Measurements from ENCODE around the gene CGREF1.

DNA sequence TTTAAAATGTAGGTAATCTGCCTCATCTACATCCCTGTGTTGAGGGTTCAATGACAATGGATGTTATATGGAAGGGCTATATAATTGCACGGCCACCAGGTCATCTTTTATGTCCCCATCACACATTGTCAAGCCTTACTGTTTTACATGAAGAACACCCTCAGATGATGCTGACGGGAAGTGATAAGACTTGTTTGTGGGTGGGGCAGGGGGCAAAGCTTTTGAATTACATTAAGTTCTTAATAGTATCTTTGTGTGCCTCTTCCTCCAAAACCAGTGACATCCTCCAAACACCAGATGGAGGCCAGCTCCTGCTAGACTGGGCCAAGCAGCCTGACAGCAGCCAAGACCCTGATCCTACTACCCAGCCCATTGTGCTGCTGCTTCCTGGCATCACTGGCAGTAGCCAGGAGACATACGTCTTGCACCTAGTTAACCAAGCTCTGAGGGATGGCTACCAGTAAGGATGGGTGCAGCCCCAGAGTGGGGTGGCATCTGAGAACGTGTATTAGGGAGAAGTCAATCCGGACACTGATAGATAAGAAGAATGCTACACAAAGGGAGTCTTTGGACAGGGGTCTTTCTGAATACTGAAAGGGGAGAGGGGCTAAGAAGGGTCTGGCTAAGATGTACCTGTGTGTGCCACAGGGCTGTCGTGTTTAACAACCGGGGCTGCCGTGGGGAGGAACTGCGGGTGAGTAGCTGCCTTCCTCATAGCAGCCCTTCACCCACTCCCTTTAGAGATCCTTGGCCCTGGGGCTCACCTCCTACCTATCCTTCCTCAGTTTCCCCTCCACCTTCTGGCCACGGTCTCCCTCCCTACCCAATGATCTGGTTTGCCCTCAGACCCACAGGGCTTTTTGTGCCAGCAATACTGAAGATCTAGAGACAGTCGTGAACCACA lies 10.0 kb upstream of the CGREF1 start:
- no peak for TF ChIP-seq CTCF (IDR thresholded peaks at IDR 0.05 in 2 of 3, conservative IDR thresholded peaks at IDR 0.05 in 1 of 3; ENCODE audit: borderline replicate concordance in 1 of 3, insufficient read depth in 1 of 3, low read depth in 2 of 3, low read length in 2 of 3)
- TF ChIP-seq ATF3 (IDR thresholded peaks at IDR 0.05): no peak
- no peak for TF ChIP-seq YY1 (IDR thresholded peaks at IDR 0.05; ENCODE audit: extremely low read depth, insufficient replicate concordance, low read depth, low read length)

Measured in HCT116 (cell line).